Measurements from ENCODE around the gene TGDS.

TGDS gene

GRCh38 chr13:94559222-94559795 lies 36.6 kb downstream of the TGDS start:
- 90% methylated on average over 4 of the region's 6 CpGs for WGBS
- no peak overlapping the region for H3K9ac ChIP-seq (ENCODE audit: low read length)
- DNase-seq = no peak

GRCh38 chr13:94558716-94559115 lies 37.2 kb downstream of the TGDS start:
- H2BK120ac ChIP-seq (ENCODE audit: low read depth, low read length) = no peak overlapping the region
- H3K79me1 ChIP-seq (replicated peaks; ENCODE audit: low read length, poor library complexity, severe bottlenecking) = no peaks in the 10 kb centered on the region
- H3K9me3 ChIP-seq (ENCODE audit: control insufficient read depth, low read length) = no peaks in the 10 kb centered on the region
- no peak overlapping the region for H2AK5ac ChIP-seq (ENCODE audit: low read length, severe bottlenecking)
- no peak overlapping the region for H3K23ac ChIP-seq (ENCODE audit: low read length in 2 of 2)
- no peak overlapping the region for H3K4me3 ChIP-seq (ENCODE audit: insufficient read depth in 1 of 2, low read depth in 1 of 2, low read length in 2 of 2)
- H2BK5ac ChIP-seq (ENCODE audit: low read depth, low read length, poor library complexity, severe bottlenecking) = no peak overlapping the region
- H3K4me2 ChIP-seq (ENCODE audit: low read length, poor library complexity, severe bottlenecking) = no peak overlapping the region
- H2BK12ac ChIP-seq (ENCODE audit: low read length in 2 of 2) = no peak overlapping the region
- H2AFZ ChIP-seq (ENCODE audit: low read depth, low read length) = no peak overlapping the region
- no peak overlapping the region for H3K9ac ChIP-seq (ENCODE audit: low read length)
- H3K18ac ChIP-seq (ENCODE audit: low read depth in 1 of 2, low read length in 2 of 2) = no peak overlapping the region
- H3K36me3 ChIP-seq (ENCODE audit: control insufficient read depth in 1 of 2, insufficient read depth in 2 of 2, low read depth in 1 of 2, low read length in 2 of 2) = peaks cover 0 to 3% of the 10 kb centered on the region in 2 experiments
- DNase-seq = no peak
- 85% methylated on average over 6 of the region's 6 CpGs for WGBS
- H2BK15ac ChIP-seq (ENCODE audit: low read depth, poor library complexity, severe bottlenecking) = no peak overlapping the region
- no peak overlapping the region for H3K4ac ChIP-seq (ENCODE audit: low read depth in 1 of 2, low read length in 2 of 2)
- H3K4me1 ChIP-seq (ENCODE audit: control insufficient read depth, insufficient read depth, low read depth, low read length) = no peaks in the 10 kb centered on the region
- no peak overlapping the region for H3K14ac ChIP-seq (ENCODE audit: low read length in 2 of 2)
- H4K8ac ChIP-seq (ENCODE audit: low read length) = no peak overlapping the region
- no peak overlapping the region for H3K27ac ChIP-seq (ENCODE audit: low read length, poor library complexity, severe bottlenecking)
- no peaks in the 10 kb centered on the region for H3K27me3 ChIP-seq (ENCODE audit: control insufficient read depth in 1 of 2, insufficient read depth in 1 of 2, low read length in 2 of 2)
- H4K91ac ChIP-seq (ENCODE audit: low read length) = no peak overlapping the region

More at GRCh38 chr13:94559222-94559795, 36.6 kb downstream of the TGDS start:
- H4K91ac ChIP-seq (ENCODE audit: low read length) = no peak overlapping the region
- no peaks in the 10 kb centered on the region for H3K79me1 ChIP-seq (replicated peaks; ENCODE audit: low read length, poor library complexity, severe bottlenecking)
- no peak overlapping the region for H3K23ac ChIP-seq (ENCODE audit: low read length in 2 of 2)
- H2AK5ac ChIP-seq (ENCODE audit: low read length, severe bottlenecking) = no peak overlapping the region
- no peak overlapping the region for H3K4me2 ChIP-seq (ENCODE audit: low read length, poor library complexity, severe bottlenecking)
- no peak overlapping the region for H2BK120ac ChIP-seq (ENCODE audit: low read depth, low read length)
- no peak overlapping the region for H3K18ac ChIP-seq (ENCODE audit: low read depth in 1 of 2, low read length in 2 of 2)
- H3K36me3 ChIP-seq (ENCODE audit: control insufficient read depth in 1 of 2, insufficient read depth in 2 of 2, low read depth in 1 of 2, low read length in 2 of 2) = peaks cover 0 to 3% of the 10 kb centered on the region in 2 experiments
- H3K14ac ChIP-seq (ENCODE audit: low read length in 2 of 2) = no peak overlapping the region
- no peak overlapping the region for H4K8ac ChIP-seq (ENCODE audit: low read length)
- no peaks in the 10 kb centered on the region for H3K9me3 ChIP-seq (ENCODE audit: control insufficient read depth, low read length)
- no peak overlapping the region for H2BK12ac ChIP-seq (ENCODE audit: low read length in 2 of 2)
- no peaks in the 10 kb centered on the region for H3K4me1 ChIP-seq (ENCODE audit: control insufficient read depth, insufficient read depth, low read depth, low read length)
- H3K4me3 ChIP-seq (ENCODE audit: insufficient read depth in 1 of 2, low read depth in 1 of 2, low read length in 2 of 2) = no peak overlapping the region
- no peak overlapping the region for H2AFZ ChIP-seq (ENCODE audit: low read depth, low read length)
- H3K27me3 ChIP-seq (ENCODE audit: control insufficient read depth in 1 of 2, insufficient read depth in 1 of 2, low read length in 2 of 2) = no peaks in the 10 kb centered on the region
- no peak overlapping the region for H2BK5ac ChIP-seq (ENCODE audit: low read depth, low read length, poor library complexity, severe bottlenecking)
- H3K4ac ChIP-seq (ENCODE audit: low read depth in 1 of 2, low read length in 2 of 2) = no peak overlapping the region
- H3K27ac ChIP-seq (ENCODE audit: low read length, poor library complexity, severe bottlenecking) = no peak overlapping the region
- no peak overlapping the region for H2BK15ac ChIP-seq (ENCODE audit: low read depth, poor library complexity, severe bottlenecking)

GRCh38 chr13:94557684-94558235 lies 38.2 kb downstream of the TGDS start:
- no peaks in the 10 kb centered on the region for H3K36me3 ChIP-seq (ENCODE audit: control insufficient read depth in 1 of 2, insufficient read depth in 2 of 2, low read depth in 1 of 2, low read length in 2 of 2)
- H3K27me3 ChIP-seq (ENCODE audit: control insufficient read depth in 1 of 2, insufficient read depth in 1 of 2, low read length in 2 of 2) = no peaks in the 10 kb centered on the region
- no peak overlapping the region for H2AFZ ChIP-seq (ENCODE audit: low read depth, low read length)
- no peak overlapping the region for H4K91ac ChIP-seq (ENCODE audit: low read length)
- H2AK5ac ChIP-seq (ENCODE audit: low read length, severe bottlenecking) = no peak overlapping the region
- no peak overlapping the region for H3K9ac ChIP-seq (ENCODE audit: low read length)
- H3K4ac ChIP-seq (ENCODE audit: low read depth in 1 of 2, low read length in 2 of 2) = no peak overlapping the region
- H3K23ac ChIP-seq (ENCODE audit: low read length in 2 of 2) = no peak overlapping the region
- peak; percentile 20 for DNase-seq
- H2BK12ac ChIP-seq (ENCODE audit: low read length in 2 of 2) = no peak overlapping the region
- no peak overlapping the region for H3K27ac ChIP-seq (ENCODE audit: low read length, poor library complexity, severe bottlenecking)
- H4K8ac ChIP-seq (ENCODE audit: low read length) = no peak overlapping the region
- no peak overlapping the region for H3K18ac ChIP-seq (ENCODE audit: low read depth in 1 of 2, low read length in 2 of 2)
- no peak overlapping the region for H3K4me3 ChIP-seq (ENCODE audit: insufficient read depth in 1 of 2, low read depth in 1 of 2, low read length in 2 of 2)
- WGBS = 75% methylated on average over 4 of the region's 5 CpGs
- H3K79me1 ChIP-seq (replicated peaks; ENCODE audit: low read length, poor library complexity, severe bottlenecking) = no peaks in the 10 kb centered on the region
- H3K4me1 ChIP-seq (ENCODE audit: control insufficient read depth, insufficient read depth, low read depth, low read length) = no peaks in the 10 kb centered on the region
- H2BK15ac ChIP-seq (ENCODE audit: low read depth, poor library complexity, severe bottlenecking) = no peak overlapping the region
- no peak overlapping the region for H2BK120ac ChIP-seq (ENCODE audit: low read depth, low read length)
- H3K14ac ChIP-seq (ENCODE audit: low read length in 2 of 2) = no peak overlapping the region
- H3K4me2 ChIP-seq (ENCODE audit: low read length, poor library complexity, severe bottlenecking) = no peak overlapping the region
- H3K9me3 ChIP-seq (ENCODE audit: control insufficient read depth, low read length) = no peaks in the 10 kb centered on the region
- H2BK5ac ChIP-seq (ENCODE audit: low read depth, low read length, poor library complexity, severe bottlenecking) = no peak overlapping the region

- Histone ChIP-seq H3K18ac (ENCODE audit: low read depth in 1 of 2, low read length in 2 of 2) (no peak overlapping the region), H2BK15ac (ENCODE audit: low read depth, poor library complexity, severe bottlenecking) (no peak overlapping the region), H2BK5ac (ENCODE audit: low read depth, low read length, poor library complexity, severe bottlenecking) (no peak overlapping the region), H3K9me3 (ENCODE audit: control insufficient read depth, low read length) (no peaks in the 10 kb centered on the region), H3K27ac (ENCODE audit: low read length, poor library complexity, severe bottlenecking) (no peak overlapping the region), H2AK5ac (ENCODE audit: low read length, severe bottlenecking) (no peak overlapping the region), H3K27me3 (ENCODE audit: control insufficient read depth in 1 of 2, insufficient read depth in 1 of 2, low read length in 2 of 2) (no peaks in the 10 kb centered on the region), H4K8ac (ENCODE audit: low read length) (no peak overlapping the region), H3K4me2 (ENCODE audit: low read length, poor library complexity, severe bottlenecking) (no peak overlapping the region), H2BK12ac (ENCODE audit: low read length in 2 of 2) (no peak overlapping the region), H3K79me1 (replicated peaks; ENCODE audit: low read length, poor library complexity, severe bottlenecking) (no peaks in the 10 kb centered on the region), H3K23ac (ENCODE audit: low read length in 2 of 2) (no peak overlapping the region), H3K14ac (ENCODE audit: low read length in 2 of 2) (no peak overlapping the region), H2AFZ (ENCODE audit: low read depth, low read length) (no peak overlapping the region), H2BK120ac (ENCODE audit: low read depth, low read length) (no peak overlapping the region), H3K4me3 (ENCODE audit: insufficient read depth in 1 of 2, low read depth in 1 of 2, low read length in 2 of 2) (no peak overlapping the region), H3K9ac (ENCODE audit: low read length) (no peak overlapping the region), H4K91ac (ENCODE audit: low read length) (no peak overlapping the region), H3K4me1 (ENCODE audit: control insufficient read depth, insufficient read depth, low read depth, low read length) (no peaks in the 10 kb centered on the region), H3K4ac (ENCODE audit: low read depth in 1 of 2, low read length in 2 of 2) (no peak overlapping the region), H3K36me3 (ENCODE audit: control insufficient read depth in 1 of 2, insufficient read depth in 2 of 2, low read depth in 1 of 2, low read length in 2 of 2) (no peaks in the 10 kb centered on the region)
- 39% methylated on average over 3 of the region's 3 CpGs for WGBS
- peak; percentile 13 for DNase-seq
Observed at GRCh38 chr13:94556621-94557020, 39.3 kb downstream of the TGDS start.

Data from mesenchymal stem cell (in vitro differentiated cells and primary cell).